Globus pallidus (tissue), 1 donor: Measurements from ENCODE around the gene CST9.
"Not testable (repeated sequence)": the region's sequence is repeated elsewhere in the genome, so short reads cannot be mapped to it uniquely, and the experiment has no call there.

Experiments
- DNase-seq: peaks from one replicate; pipeline ENCODE4 v3.0.0-alpha.2; 2015; ENCODE audit warnings: low spot score

CST9 gene

DNA sequence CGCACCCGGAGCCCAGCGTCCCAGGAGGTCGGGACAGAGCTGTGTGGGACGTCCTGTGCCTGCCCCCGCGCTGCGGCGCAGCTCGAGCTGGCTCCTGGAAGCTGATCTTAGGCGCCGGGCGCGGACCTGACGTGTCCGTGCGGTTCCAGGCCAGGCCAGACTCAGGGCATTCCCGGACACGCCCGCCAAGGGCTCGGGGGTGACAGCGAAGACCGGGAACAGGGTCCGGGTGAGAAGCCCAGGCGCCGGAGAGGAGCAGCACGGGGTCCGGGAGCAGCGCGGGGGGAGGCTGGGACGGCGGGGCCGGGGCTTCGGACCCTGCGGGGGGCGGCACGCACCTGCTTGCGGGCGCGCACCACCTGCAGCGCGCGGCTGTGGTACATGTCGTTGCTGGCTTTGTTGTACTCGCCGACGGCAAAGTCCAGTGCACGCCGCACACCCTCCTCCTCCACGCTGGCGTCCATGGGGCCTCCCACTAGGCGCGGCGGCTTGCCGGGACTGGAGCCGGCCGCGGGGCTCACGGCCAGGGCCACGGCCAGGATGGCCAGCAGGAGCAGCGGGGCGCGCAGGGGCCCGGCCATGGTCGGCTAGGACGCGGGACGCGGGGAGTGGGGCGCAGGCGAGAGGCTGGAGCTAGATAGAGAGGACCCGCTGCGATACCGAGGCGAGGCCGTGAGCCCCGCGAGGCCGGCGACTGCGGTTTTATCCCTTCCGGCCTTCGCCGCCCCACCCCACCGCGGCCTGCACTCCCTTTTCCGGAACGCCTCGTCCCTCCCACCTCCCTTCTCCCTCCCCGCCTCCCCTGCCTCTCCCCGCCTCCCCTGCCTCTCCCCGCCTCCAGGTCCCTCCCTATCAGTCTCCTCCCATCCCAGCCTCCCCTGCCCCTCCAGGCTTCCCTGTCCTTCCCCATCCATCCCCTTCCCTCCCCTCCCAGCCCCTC, 31.8 kb upstream of the CST9 start, which contains the start of gene CST3:
Gene CST3 (minus strand): TSS at position 674 of the 940 bp plus-strand sequence. CDS start 93 bp downstream, at position 581.
- DNase-seq = peak; percentile 66

DNA sequence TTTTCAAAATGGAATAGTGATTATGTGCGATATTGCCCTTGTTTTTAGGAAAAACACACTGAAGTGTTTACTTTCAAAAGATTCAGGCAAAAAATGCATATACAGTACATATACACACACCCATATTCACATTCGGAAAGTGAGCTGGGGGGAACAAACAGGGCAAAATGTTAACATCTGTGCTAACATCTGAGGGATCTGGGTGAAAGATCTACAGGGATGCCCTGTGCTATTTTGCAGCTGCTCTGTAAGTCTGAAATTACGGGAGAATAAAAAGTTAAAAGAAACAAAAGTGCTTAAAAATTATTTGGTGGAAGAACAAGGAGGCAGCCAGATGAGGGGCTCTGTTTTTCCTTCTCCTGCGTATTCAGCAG, 31.2 kb upstream of the CST9 start:
- DNase-seq = no peak

DNA sequence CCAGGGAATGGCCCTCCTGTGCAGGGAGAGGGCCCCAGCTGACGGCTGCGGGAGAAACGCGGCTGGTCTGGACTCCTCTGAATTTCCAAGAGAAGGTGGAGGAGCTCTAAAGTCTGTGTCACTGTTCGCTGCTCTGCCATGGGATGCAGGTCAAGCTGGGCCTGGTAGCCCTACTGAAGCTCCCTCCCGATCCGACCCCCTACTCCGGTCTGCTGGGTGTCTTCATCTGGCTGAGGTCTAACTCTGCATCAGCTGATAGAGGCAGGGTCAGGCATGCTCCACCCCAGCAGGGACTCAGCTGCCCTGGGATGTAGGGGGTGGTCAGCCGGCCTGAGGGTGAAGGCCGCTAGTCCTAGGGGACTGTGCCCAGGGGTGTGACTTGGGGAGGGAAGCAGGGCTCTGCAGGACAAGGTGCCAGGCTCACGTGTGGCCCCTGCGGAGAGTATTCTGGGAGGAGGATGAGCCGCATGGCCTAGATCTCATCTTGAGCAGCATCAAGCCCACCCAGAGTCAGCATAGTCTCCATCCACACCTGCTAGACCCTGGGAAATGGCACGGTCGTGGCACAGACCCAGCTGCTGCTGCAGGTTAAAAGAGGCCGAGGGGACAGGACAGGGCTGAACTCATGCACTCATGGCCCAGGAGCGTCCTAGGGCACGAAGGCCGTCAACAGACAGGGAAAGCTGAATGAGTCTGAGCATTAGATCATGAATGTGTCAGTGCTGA, 30.6 kb upstream of the CST9 start:
- no peak for DNase-seq

DNA sequence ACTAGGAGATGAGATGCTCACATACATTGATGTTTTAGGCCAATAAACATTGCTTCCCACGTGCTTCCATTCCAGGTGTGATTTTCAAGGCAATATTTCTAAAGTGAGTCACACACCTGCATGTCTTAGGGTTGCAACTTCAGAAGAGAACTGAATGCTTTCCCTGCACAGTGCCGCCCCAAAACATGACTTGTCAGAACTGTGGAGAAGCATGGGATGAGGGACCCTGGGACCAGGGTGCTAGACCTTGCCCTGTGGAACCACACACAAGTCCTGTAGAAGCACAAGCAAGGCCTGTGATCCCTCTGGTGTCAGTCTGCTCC, 30.0 kb upstream of the CST9 start:
- DNase-seq = not testable (repeated sequence)

DNA sequence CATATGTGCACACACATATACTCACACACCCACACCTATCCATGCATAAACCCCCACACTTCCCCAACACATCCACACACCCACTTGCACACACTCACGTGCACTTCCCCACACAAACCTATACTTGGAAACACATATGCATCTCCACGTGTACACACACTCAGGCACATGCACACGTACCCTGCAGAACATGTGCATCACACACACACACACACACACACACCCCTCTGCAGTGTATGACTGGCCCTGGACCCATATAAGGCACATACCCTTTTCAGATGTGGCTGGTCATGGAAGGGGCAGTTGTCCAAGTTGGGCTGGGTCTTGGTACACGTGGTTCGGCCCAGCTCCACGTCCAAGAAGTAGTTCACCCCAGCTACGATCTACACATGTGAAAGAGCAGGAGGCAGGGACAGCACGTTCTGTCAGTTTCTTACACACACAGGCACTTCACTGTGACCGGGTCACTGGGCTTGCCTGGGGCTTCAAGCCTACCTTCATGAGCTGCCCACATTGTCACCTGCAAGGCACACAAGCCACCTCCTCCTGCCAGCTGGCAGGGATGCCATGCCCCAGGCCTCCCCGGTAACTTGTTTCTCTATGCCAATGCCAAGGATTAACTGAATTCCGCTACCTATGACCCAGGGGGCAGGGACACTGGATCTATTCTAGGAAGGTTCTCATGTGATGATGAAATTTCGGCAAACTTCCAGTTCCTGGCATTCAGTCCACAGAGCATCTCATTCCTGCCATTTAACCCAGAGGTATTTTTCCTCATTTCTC, 29.5 kb upstream of the CST9 start:
- DNase-seq = no peak

DNA sequence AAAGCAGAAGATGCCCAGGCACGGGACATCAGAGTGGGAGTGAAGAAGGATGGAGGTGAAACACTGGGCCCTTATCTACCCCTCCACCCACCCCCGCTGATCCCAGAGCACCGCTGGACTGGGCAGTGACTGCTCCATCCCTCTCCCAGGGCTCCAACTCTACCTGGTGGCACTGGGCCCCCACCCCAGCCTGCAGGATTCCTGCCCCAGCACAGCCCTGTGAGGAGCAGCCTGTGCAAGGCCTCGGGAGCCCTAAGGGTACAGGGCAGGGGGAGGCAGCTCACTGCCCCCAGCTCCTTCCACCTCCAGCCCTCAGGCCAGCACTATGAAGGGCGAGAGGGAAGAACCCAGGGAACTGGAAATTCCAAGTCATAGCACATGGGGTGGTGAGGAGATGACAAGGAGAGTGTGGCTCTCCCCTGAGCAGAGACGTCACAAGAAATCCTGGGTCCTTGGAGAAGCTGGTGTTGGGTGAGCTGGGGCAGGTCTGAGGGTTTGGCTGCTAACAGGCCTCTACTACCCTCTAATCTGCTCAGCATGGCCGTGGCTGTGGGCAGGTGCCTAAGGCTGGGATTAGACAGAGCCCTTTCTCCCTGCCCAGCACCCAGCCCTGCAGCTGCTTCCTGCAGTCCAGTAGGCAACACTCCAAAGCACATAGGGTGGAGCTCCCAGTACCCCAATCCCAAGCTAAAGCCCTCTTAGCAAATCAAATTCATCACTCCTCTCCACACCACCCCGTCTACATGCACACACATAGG, 28.5 kb upstream of the CST9 start:
- DNase-seq = no peak

DNA sequence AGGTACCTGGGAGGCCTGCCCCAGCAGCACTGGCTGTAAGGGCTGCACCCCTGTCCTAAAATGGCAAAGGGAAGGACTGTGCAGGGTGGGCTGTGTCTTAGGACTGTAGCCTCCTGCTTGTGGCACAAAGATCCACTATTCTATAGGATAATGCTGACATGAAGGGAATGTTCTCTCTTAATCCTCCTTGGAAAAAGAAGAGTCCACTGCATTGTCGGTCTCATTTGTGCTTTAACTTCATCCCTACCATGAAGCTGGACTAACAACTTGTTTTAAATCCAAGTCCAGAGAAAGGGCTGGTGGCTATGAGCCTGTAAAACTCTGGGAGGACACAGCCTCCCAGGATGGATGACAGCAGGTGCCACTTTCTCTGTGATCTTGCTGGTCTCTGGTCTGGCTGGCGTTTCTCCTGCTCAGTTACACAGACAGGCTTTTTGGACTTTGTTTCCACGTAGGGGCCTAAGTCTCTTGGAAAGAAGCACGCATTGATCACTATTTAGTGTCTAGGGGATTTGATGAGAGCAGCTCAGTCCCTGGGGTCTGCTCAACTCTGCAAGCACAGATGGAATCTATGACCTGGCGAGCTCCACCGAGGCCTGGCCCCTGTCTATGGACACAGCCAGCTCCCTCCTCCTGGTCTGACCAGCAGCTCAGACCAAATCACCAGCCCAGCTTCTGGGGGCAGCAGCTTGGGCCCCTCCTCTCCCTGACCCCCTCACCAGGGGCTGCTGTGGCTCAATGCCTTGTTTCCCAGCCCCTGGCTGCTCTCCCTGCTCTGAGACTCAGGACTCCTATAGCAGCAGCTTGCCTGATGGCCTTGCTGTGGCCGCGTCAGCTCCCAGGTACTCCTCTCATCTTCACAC, 27.2 kb upstream of the CST9 start:
- DNase-seq = no peak

DNA sequence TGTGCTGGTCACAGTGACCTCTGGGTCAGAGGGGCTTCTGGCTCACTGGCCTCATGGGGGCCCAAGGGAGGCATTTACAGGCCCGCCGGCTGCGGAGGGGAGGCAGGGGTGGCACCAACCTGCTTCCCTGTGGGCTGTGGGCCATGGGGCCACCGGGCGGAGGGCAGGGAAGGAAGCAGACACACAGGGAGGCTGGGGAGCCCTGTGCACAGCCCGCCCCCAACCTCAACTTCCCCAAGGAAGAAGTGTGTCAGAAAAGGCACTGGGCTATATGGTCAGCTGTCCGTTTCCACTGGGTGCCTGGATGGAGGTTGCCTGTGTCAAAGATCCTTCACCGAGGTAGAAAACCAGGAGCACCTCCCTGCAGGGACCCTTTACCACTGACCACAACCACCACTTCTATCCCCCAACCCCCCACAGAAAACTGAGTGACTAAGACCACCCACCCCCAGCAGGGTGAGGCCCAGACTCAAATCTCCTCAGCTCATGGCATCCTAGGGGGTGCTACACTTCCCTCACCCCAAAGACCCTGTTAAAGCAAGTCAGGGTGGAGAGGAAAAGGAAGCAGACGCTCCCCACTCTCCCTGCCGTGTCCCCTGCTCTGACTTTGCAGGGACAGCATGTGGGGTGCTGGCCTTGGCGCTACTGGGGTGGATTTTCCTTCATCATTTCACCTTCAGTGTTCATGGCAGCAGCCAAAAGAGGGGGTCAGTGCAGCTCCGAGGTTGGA, 26.4 kb upstream of the CST9 start:
- DNase-seq = no peak

DNA sequence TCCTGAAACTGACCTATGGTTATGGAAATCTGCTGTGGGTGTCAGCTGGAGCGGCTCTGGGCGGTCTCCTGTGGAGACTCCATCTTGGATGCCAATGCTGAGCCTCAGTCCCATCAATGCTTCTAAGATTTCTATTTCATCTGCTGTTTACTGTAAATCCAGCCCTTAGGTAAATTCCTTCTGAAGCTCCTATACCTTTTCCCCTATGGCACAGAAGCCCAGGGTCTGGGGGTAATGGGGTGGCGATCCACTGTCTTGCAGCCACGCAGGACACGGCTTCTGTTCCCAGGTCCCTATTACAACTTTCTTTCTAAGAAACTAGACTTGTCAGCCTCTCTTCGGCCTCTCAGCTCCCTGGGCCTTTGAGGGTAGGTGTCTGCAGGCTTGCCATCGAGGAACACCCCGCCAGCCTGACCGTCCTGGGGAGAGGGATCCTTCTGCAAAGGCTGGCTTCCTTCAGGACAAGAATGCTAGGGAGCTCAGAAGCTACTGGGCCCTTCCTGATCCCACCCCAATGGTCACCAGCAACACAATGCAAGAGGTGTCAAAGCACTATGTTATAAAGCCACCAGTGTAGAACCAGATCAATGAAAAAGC, 25.6 kb upstream of the CST9 start:
- no peak for DNase-seq

DNA sequence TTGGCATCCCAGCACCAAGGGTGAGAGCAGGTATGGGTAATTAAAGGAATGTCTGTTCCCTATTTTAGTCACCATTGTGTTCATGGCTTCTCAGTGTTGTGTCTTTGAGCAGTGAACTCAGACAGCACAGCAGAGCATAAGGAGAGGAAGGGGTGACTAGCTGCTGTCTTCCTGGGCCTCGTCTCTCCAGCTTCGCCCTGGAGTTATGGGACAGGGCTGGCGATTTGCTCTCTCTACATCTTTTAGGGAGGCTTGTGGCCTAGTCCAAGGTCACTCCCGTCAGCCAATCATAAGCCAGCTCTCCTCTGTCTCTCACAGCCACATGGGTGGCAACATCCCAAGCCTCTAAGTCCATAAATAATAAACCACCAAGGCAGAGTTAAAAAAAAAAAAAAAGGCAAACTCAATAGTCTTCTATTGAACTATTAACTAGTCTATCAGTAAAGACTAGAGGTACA, 24.7 kb upstream of the CST9 start:
- no peak for DNase-seq

DNA sequence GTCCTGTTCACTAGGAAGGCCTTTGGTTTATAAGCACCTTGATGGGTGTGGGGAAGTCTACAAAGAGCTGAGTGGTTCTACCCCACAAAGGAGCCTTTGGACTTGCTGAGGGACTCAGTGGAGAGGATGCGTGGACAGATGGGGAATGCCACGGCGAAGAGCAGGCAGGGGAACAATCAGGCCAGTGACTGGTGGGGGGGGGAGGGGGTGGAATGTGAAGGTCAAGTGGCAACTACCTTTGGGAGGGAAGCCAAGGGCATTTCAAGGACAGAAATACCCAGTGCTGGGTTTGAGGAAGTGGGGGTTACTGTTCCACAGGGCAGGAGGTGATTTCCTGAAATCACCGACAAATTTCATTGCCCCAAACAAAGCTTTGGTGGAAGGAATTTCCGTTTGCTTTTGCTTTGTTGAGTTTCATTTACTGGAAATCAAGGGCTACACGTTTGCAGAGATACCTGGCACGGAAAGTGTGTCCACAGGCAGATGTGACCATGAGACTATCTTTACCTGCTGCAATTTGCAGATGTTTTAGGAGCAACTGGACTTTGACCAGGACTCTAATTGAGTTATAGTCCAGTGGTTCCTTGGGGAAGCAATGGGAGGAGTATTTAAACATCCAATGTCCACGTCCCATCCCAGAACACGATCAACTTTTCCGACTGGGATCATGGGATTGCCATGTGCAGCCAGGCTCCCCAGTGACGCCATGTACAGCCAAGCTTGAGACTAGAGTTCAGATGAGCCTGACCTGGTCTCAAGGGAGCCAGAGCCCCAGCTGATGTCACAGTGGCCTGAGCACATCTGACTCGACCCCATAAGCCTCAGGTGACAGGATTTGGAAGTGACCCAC, 24.1 kb upstream of the CST9 start:
- no peak for DNase-seq

DNA sequence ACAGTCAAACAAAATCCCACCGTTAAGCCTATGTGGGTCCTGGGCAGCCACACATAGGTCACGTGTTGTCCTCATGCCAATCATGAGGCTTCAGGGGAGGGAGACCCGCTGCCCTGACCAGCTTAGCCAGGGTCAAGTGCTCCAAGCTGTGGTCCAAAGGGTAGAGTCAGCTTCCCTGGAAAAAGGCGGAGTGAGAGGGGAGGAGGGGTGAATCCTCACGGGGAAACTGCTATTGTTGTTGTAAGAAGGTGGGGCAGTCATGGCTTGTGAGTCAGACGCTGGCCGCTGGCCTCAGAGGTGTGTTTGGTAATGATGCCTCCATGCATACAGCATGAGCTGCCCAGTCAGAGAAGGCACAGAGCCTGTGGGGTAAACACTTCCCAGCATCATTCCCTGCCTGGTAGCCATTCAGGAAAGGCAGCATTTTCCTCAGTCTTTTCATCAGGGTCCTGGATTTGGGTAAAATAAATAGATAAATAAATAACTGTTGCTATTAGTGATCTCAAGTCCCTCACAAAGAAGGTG, 23.4 kb upstream of the CST9 start:
- no peak for DNase-seq

DNA sequence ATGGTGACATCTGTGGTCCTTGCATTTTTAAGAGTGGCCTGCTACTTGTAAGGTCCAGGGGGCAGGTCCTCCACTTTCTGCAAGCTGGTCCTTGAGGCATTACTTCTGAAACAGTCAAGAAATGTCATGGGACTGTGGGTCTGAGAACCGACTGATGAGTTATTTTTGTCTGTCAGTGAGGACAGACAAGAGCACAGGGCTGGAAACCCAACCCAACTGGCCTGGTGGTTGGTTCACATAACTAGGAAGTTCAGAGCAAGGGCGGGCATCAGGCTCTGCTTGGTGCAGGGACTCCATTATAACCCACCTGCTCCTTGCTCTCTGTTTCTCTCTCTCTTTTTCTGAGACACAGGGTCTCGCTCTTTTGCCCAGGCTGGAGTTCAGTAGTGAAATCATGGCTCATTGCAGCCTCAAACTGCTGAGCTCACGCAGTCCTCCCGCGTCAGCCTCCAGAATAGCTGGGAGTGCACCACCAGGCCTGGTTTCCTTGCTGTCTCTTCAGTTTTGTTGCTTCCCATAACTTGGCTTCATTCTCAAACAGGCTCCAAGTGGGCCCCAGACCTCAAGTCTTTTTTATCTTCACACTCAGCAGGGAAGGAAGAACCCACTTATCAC, 22.8 kb upstream of the CST9 start:
- no peak for DNase-seq

DNA sequence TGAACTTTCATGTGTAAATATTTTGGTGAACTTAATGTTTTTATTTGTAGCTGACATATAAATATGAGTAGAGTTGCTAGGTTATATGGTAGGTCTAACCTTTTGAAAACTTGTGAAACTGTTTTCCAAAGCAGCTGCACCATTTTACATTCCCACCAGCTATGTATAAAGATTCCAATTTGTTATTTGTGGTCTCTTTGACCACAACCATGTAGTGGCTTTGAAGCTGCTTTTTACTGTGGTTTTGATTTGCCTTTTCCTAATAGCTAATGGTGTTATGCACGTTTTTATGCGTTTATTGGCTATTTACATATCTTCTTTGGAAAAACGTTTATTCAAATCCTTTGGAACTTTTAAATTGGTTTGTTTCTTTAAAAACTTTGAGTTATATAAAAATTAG, 21.8 kb upstream of the CST9 start:
- no peak for DNase-seq

DNA sequence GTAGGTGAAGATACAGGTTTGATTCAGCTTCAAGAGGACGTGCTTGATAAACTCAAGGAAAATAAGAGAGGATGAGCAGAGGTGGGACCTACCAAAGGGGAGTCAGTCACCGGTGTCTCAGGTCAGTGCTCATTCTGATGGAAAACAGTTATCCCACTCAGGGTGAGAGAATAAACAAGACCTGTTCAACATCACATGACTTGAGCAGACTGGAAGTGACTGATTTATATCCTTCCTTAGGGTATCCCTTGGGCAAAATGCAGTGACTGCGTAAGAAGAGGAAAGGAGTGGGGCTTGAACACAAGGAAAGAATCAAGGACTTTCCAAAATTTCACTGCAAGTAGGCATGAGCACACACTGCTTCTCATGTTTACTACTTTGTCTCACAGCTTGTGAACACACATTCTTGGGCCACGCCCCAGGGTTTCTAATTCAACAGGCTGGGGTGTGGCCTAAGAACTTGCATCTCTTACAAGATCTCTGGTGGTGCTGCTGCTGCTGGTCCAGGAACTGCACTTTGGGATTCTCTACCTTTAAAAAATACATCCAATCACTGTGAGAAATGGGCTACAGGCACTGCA, 20.4 kb upstream of the CST9 start:
- DNase-seq = no peak

DNA sequence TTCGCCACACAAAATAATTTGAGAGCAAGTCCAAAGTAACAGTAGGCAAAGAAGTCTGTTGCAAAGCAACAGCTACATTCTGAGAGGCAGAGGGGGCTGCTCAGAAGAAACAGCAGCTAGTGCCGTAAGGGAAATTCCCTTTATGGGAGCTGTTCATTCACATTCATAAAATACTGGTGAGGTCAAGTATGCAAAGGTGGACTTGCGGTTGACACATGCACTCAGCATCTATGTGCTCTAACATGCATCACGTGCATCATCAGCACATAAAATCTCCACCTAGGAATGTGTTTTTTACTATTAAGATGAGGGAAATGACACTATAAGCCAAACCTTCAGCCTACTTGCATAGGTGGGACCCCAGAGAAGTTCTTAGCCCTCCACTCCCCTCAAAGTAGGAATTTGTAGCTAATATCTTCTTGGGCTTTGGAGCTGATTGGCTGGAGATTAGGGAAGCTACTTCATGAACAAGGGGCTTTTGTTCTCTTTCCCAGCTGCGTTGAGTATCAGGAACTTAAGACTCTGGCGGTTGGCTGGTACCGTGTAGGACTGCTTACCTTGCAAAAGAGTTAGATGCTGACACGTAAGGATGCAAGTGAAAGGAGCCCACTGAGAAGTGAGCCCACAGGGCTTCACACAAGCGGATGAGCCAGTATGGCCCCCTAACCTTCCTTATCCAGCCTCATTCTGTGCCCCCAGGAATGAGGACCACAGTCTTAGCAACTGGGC, 19.7 kb upstream of the CST9 start:
- no peak for DNase-seq

DNA sequence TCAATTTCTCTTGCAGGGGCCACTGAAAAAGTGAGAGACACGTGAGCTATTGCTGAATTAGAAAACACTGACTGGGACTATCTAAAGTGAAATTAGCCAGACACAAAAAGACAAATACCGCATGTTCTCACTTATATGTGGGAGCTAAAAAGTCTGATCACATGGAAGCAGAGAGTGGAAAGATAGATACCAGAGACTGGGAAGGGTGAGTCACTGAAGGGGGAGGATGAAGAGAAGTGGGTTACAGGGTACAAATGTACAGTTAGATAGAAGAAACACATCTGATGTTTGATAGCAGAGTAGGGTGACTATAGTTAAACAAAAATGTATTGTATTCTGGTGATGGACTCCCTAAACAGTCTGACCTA, 18.6 kb upstream of the CST9 start:
- DNase-seq = no peak
